ENCODE measurements around the gene TMEM106A.

DNA sequence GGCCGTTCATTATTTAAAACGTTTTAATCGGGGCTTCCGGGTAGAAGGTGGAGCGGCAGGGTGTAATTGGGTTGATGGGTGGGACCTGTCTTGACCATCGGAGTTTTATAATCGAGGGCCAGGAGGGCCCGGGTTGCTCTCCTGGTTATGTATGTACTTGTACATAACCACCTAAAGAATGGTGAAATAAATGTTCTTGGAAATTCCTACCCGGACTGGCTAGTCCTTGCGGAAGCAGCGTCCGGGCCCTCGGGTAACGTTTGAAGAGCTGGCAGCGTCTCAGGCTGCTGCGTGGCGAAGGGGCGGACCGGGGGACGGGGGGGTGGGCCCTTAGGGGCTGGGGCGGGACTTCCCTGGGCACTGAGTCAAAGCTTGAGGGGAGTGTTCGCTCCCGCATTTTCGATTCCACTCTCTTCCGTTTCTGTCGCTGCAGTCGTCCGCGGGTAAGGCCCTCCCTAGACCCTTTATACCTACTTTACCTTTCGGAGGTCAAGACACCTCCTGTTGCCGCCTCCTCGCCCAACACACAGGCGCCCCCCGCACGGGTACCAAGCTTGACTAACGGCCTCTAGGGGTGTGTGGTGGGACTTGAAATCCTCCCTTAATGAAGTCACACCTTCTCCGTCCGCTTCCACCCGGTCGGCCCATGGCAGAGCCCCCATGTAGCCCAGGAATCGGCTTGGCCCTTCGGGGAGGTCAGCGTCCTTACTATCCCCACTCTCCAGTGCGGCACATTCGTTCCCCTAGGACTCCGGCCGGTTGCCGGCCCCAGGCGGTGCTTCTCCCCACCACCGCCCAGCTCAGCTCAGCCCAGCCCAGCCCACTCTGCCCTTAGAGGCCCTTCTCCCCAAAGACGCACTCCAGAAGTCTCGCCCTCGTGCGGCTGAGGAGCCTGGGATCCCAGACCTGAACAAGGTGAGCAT lies at the start of gene TMEM106A:
- peak in 1 of 7 experiments; percentile 28 for TF ChIP-seq CTCF (IDR thresholded peaks at IDR 0.05)
- TF ChIP-seq EP300 (IDR thresholded peaks at IDR 0.05): no peak

Data from stomach (tissue), 4 donors.